ENCODE data around the gene MEIS2.

GRCh38 chr15:37014137-37014536 is 86.2 kb downstream of the MEIS2 start:
- TF ChIP-seq CTCF (conservative IDR thresholded peaks at IDR 0.05; ENCODE audit: low read length) (no peak), EZH2phosphoT487 (IDR thresholded peaks at IDR 0.05; ENCODE audit: borderline replicate concordance) (no peak)
